Bronchial epithelial cell (primary cell): Measurements from ENCODE around the gene ZKSCAN3. TPM values are rescaled to one million over a fixed set of nuclear protein-coding genes. Genes with fewer than 3 reads are reported as not detected.

ENCODE experiments used
- DNase-seq: peaks from one replicate; pipeline ENCODE4 v3.0.0-alpha.2; 2010; ENCODE audit warnings: low read depth
- FAIRE-seq: peaks from 2 replicates; lab custom pipeline; 2011; peaks lifted over from hg19 to GRCh38; lab: Jason Lieb, UNC
- H3K27me3 ChIP-seq: 2 replicates; pipeline ENCODE4 v1.5.1; 2011; ENCODE audit warnings: low read length; ENCODE audit not compliant: control insufficient read depth, insufficient read depth
- H3K36me3 ChIP-seq: 2 replicates; pipeline ENCODE4 v1.5.1; 2011; ENCODE audit warnings: low read length; ENCODE audit not compliant: control insufficient read depth, insufficient read depth
- H3K4me3 ChIP-seq: 2 replicates; pipeline ENCODE4 v1.5.1; 2011; ENCODE audit warnings: mild to moderate bottlenecking, low read depth, low read length, control low read depth
- CTCF ChIP-seq: IDR thresholded peaks from 2 replicates; pipeline ENCODE4 v1.5.1; 2011; ENCODE audit warnings: mild to moderate bottlenecking, moderate library complexity, low read length, control low read depth, inconsistent platforms; ENCODE audit not compliant: insufficient read depth, severe bottlenecking
- total RNA-seq: library from RNA; depleted of rRNA; stranded (reverse); fragments of >200 nt; gene quantifications from 2 replicates; pipeline ENCODE4 v1.2.1, GENCODE V29; 2014

The ZKSCAN3 gene
- total RNA-seq, 1 donor from 2014 or later: 3.2 TPM

- DNase-seq: no peak
- H3K4me3 ChIP-seq: no peak overlapping the region
- FAIRE-seq: no peak
- TF ChIP-seq CTCF: no peak
- no peaks in the 10 kb centered on the region for H3K27me3 ChIP-seq
- no peaks in the 10 kb centered on the region for H3K36me3 ChIP-seq
Measured at GRCh38 chr6:28337121-28337520, 12.6 kb upstream of the ZKSCAN3 start.

- FAIRE-seq (no peak), DNase-seq (no peak)
- no peak overlapping the region for H3K4me3 ChIP-seq
- H3K36me3 ChIP-seq: no peaks in the 10 kb centered on the region
- no peaks in the 10 kb centered on the region for H3K27me3 ChIP-seq
- TF ChIP-seq CTCF: no peak
Measured at GRCh38 chr6:28340310-28341095, 9.2 kb upstream of the ZKSCAN3 start.

- Histone ChIP-seq H3K36me3 (no peaks in the 10 kb centered on the region), H3K27me3 (no peaks in the 10 kb centered on the region), H3K4me3 (no peak overlapping the region)
- DNase-seq: no peak
- no peak for FAIRE-seq
- TF ChIP-seq CTCF: no peak
Measured at GRCh38 chr6:28343898-28344677, 5.7 kb upstream of the ZKSCAN3 start.

GRCh38 chr6:28345201-28345600 is 4.5 kb upstream of the ZKSCAN3 start:
- no peak for FAIRE-seq
- no peak for TF ChIP-seq CTCF
- no peak for DNase-seq
- Histone ChIP-seq H3K27me3 (no peaks in the 10 kb centered on the region), H3K36me3 (no peaks in the 10 kb centered on the region), H3K4me3 (no peak overlapping the region)

- no peak overlapping the region for H3K4me3 ChIP-seq
- DNase-seq (no peak), FAIRE-seq (no peak)
- TF ChIP-seq CTCF: no peak
- no peaks in the 10 kb centered on the region for H3K36me3 ChIP-seq
- no peaks in the 10 kb centered on the region for H3K27me3 ChIP-seq
Measured at GRCh38 chr6:28347119-28347518, 2.6 kb upstream of the ZKSCAN3 start.
